ENCODE data around the gene ABCA3. TPM values are rescaled to one million over a fixed set of nuclear protein-coding genes. Genes with fewer than 3 reads are reported as not detected.
A peak's percentile ranks its signal among the peaks of the same experiment; 100 is the strongest.

The ABCA3 gene
- total RNA-seq, 2 experiments from 2014 or later, result 2.9 to 3.6 TPM

- no peak for DNase-seq
- TF ChIP-seq, protein P1, sequence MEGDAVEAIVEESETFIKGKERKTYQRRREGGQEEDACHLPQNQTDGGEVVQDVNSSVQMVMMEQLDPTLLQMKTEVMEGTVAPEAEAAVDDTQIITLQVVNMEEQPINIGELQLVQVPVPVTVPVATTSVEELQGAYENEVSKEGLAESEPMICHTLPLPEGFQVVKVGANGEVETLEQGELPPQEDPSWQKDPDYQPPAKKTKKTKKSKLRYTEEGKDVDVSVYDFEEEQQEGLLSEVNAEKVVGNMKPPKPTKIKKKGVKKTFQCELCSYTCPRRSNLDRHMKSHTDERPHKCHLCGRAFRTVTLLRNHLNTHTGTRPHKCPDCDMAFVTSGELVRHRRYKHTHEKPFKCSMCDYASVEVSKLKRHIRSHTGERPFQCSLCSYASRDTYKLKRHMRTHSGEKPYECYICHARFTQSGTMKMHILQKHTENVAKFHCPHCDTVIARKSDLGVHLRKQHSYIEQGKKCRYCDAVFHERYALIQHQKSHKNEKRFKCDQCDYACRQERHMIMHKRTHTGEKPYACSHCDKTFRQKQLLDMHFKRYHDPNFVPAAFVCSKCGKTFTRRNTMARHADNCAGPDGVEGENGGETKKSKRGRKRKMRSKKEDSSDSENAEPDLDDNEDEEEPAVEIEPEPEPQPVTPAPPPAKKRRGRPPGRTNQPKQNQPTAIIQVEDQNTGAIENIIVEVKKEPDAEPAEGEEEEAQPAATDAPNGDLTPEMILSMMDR (IDR thresholded peaks at IDR 0.05), result no peak
- peak overlapping the region; percentile 49 for H3K27ac Mint-ChIP-seq
- no peaks in the 10 kb centered on the region for H3K9me3 Mint-ChIP-seq
- peaks cover 46% of the 10 kb centered on the region for H3K36me3 Mint-ChIP-seq (ENCODE audit: low read depth)
- H3K4me3 Mint-ChIP-seq, result peak overlapping the region; percentile 7
- no peak for ATAC-seq
- ChIA-PET POLR2A (interaction anchor here (0.6 to 3.8 kb wide), 13 partner anchors 9 to 272 kb away, joined by 3 to 59 read pairs (median 7); partner anchors contain the start of genes DNASE1L2, PGP and TRAF7), CTCF (interaction anchor here (1.1 to 3.1 kb wide), 4 partner anchors 10 to 248 kb away, joined by 3 to 24 read pairs (median 10); partner anchors contain the start of gene CASKIN1)
- no peaks in the 10 kb centered on the region for H3K27me3 Mint-ChIP-seq
- peaks cover 14% of the 10 kb centered on the region for H3K4me1 Mint-ChIP-seq (ENCODE audit: low read depth)
- intact Hi-C loops (cut with micrococcal nuclease), result no loop called here
Observed at GRCh38 chr16:2252806-2253148, 87.8 kb downstream of the ABCA3 start.

DNA sequence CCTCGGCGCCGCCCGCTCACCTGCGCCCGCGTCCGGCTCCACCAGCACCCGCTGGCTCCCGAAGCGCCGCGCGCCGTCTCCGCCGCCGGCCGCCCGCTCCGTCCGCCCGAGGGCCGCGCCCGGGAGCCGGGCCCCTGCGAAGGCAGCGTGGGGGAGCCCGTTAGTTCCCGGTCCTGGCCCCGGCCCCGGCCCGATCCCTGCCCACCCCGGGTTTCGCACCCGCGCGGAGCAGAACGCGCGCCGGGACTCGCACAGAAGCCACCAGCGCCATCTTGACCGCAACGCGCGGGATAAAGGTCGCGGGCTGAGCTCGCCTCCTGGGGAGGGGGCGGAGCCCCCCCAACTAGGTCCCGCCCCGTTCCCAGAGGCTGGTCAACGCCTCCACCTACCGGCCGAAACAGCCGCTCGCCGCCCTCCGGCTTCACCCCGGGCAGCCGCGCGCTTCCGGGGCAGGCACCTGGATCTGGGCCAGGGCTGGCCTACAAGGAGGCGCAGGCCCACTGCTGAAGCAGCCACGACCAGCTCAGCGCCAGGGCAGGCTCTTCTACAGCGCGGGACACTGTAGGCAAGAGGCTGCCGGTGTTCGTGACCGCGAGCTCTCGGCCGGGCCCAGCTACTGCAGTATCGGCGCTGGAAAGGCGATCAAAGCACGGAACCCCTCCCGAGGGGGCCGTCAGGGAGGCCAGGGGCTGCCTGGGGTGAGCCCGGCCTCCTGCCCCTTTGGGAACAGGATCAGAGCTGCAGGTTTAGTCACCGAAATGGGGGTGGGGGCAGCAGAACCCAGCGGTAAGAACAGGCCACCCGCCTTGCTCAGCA lies 89.0 kb downstream of the ABCA3 start, which contains the start of gene ECI1:
Gene ECI1 (minus strand): TSS at position 292 of the 816 bp plus-strand sequence. CDS start 21 bp downstream, at position 271.
- DNase-seq (peak; percentile 87), ATAC-seq (peak; percentile 91)
- Mint-ChIP-seq H3K4me1 (ENCODE audit: low read depth) (peaks cover 14% of the 10 kb centered on the region), H3K4me3 (peak within 1 kb of the TSS; percentile 88), H3K9me3 (no peaks in the 10 kb centered on the region), H3K27ac (peak within 1 kb of the TSS; percentile 91), H3K27me3 (no peaks in the 10 kb centered on the region), H3K36me3 (ENCODE audit: low read depth) (peaks cover 37% of the 10 kb centered on the region)
- ChIA-PET CTCF (interaction anchor here (0.6 to 3.1 kb wide), 6 partner anchors 12 to 249 kb away, joined by 3 to 24 read pairs (median 6); partner anchors contain the start of gene CASKIN1), POLR2A (interaction anchor here (0.6 to 3.8 kb wide), 31 partner anchors 9 to 645 kb away, joined by 3 to 59 read pairs (median 5); partner anchors contain the start of genes BRICD5, CCNF, DNASE1L2 and PGP)
- TF ChIP-seq, protein P1 (IDR thresholded peaks at IDR 0.05), result peak; percentile 41
- intact Hi-C loops (cut with micrococcal nuclease), result no loop called here

DNA sequence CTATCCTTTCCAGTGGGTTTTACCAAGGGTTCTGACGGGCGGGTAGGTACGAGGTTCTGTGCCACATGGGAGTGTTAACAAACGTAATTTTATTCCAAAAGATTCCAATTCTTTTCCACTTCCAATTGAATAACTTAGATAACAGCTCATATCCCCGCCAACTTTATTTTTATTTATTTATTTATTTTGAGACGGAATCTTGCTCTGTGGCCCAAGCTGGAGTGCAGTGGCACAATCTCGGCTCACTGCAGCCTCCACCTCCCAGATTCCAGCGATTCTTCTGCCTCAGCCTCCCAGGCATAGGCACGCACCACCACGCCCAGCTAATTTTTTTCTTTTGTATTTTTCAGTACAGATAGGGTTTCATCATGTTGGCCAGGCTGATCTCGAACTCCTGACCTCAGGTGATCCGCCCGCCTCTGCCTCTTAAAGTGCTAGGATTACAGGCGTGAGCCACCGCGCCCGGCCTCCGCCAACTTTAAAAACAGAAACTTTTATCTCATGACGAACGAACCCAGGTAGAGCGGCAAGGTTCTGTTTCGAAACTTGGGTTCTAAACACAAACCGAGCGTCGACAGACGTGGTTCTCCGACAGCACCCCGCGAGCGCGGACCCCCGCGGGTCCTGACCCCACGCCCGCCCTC lies 89.8 kb downstream of the ABCA3 start:
- ChIA-PET POLR2A (interaction anchor here (0.8 to 3.8 kb wide), 21 partner anchors 9 to 646 kb away, joined by 3 to 59 read pairs (median 5); partner anchors contain the start of genes BRICD5, DNASE1L2, RNPS1 and TRAF7), CTCF (interaction anchor here (0.9 to 3.1 kb wide), 4 partner anchors 12 to 56 kb away, joined by 4 to 24 read pairs (median 10); partner anchors contain the start of gene CASKIN1)
- H3K27ac Mint-ChIP-seq, result peak overlapping the region; percentile 91
- peaks cover 33% of the 10 kb centered on the region for H3K36me3 Mint-ChIP-seq (ENCODE audit: low read depth)
- intact Hi-C loops (cut with micrococcal nuclease), result no loop called here
- peaks cover 14% of the 10 kb centered on the region for H3K4me1 Mint-ChIP-seq (ENCODE audit: low read depth)
- TF ChIP-seq, protein P1 (IDR thresholded peaks at IDR 0.05), result no peak
- no peak for ATAC-seq
- H3K4me3 Mint-ChIP-seq, result peak overlapping the region; percentile 88
- no peaks in the 10 kb centered on the region for H3K27me3 Mint-ChIP-seq
- no peaks in the 10 kb centered on the region for H3K9me3 Mint-ChIP-seq
- DNase-seq, result peak; percentile 70

GRCh38 chr16:2246301-2246885 lies 94.1 kb downstream of the ABCA3 start:
- peaks cover 18% of the 10 kb centered on the region for H3K36me3 Mint-ChIP-seq (ENCODE audit: low read depth)
- intact Hi-C loops (cut with micrococcal nuclease), result no loop called here
- no peak for DNase-seq
- ChIA-PET CTCF (interaction anchor here (1.1 kb wide), 1 partner anchor 11 kb away, joined by 3 read pairs; no protein-coding TSS in a partner anchor), POLR2A (interaction anchor here (1.2 kb wide), 1 partner anchor 20 kb away, joined by 3 read pairs; no protein-coding TSS in a partner anchor)
- H3K4me3 Mint-ChIP-seq, result no peak overlapping the region
- H3K4me1 Mint-ChIP-seq (ENCODE audit: low read depth), result peaks cover 5% of the 10 kb centered on the region
- no peaks in the 10 kb centered on the region for H3K9me3 Mint-ChIP-seq
- no peaks in the 10 kb centered on the region for H3K27me3 Mint-ChIP-seq
- H3K27ac Mint-ChIP-seq, result no peak overlapping the region
- ATAC-seq, result no peak
- TF ChIP-seq, protein P1 (IDR thresholded peaks at IDR 0.05), result no peak
